Ishikawa (cell line): ENCODE data around the gene GZF1.

Experiments
- CEBPB ChIP-seq: IDR thresholded peaks from 2 replicates; pipeline ENCODE4 v1.6.1; 2012
- CREB1 ChIP-seq: IDR thresholded peaks from 2 replicates; pipeline ENCODE4 v1.6.1; 2012; ENCODE audit warnings: low read depth
- EGR1 ChIP-seq: IDR thresholded peaks from 2 replicates; pipeline ENCODE4 v1.6.1; 2012
- EP300 ChIP-seq: IDR thresholded peaks from 2 replicates; pipeline ENCODE4 v1.6.1; 2012; ENCODE audit warnings: borderline replicate concordance
- FOXM1 ChIP-seq: IDR thresholded peaks from 2 replicates; pipeline ENCODE4 v1.6.1; 2012; ENCODE audit warnings: low read depth, borderline replicate concordance
- MAX ChIP-seq: IDR thresholded peaks from 2 replicates; pipeline ENCODE4 v1.6.1; 2012
- NFIC ChIP-seq: IDR thresholded peaks from 2 replicates; pipeline ENCODE4 v1.6.1; 2012
- RAD21 ChIP-seq: IDR thresholded peaks from 2 replicates; pipeline ENCODE4 v1.6.1; 2012; ENCODE audit warnings: low read depth
- REST ChIP-seq: IDR thresholded peaks from 2 replicates; pipeline ENCODE4 v1.6.1; 2012; ENCODE audit warnings: low read depth, mild to moderate bottlenecking
- TAF1 ChIP-seq: IDR thresholded peaks from 2 replicates; pipeline ENCODE4 v1.6.1; 2012; ENCODE audit warnings: low read depth, mild to moderate bottlenecking
- TCF12 ChIP-seq: IDR thresholded peaks from 2 replicates; pipeline ENCODE4 v1.6.1; 2012; ENCODE audit warnings: low read depth
- TEAD4 ChIP-seq: IDR thresholded peaks from 2 replicates; pipeline ENCODE4 v1.6.1; 2012
- USF1 ChIP-seq: IDR thresholded peaks from 2 replicates; pipeline ENCODE4 v1.6.1; 2012
- YY1 ChIP-seq: IDR thresholded peaks from 2 replicates; pipeline ENCODE4 v1.6.1; 2012; ENCODE audit warnings: low read depth
- ZBTB7A ChIP-seq: IDR thresholded peaks from 2 replicates; pipeline ENCODE4 v1.6.1; 2012; ENCODE audit warnings: low read depth

The GZF1 gene

GRCh38 chr20:23397961-23398360, 36.0 kb downstream of the GZF1 start:
- TF ChIP-seq CEBPB, result no peak
- no peak for TF ChIP-seq TEAD4
- TF ChIP-seq RAD21, result no peak
- no peak for TF ChIP-seq MAX
- no peak for TF ChIP-seq CREB1
- TF ChIP-seq YY1, result no peak
- TF ChIP-seq EP300, result no peak
- TF ChIP-seq USF1, result no peak
- TF ChIP-seq ZBTB7A, result no peak

GRCh38 chr20:23399568-23400241, 37.7 kb downstream of the GZF1 start:
- TF ChIP-seq NFIC (no peak), TEAD4 (no peak), CEBPB (no peak), REST (no peak), EP300 (no peak), EGR1 (no peak), TCF12 (no peak), MAX (no peak)

GRCh38 chr20:23401051-23401450, 39.1 kb downstream of the GZF1 start:
- TF ChIP-seq TAF1 (no peak), CEBPB (no peak), EGR1 (no peak), CREB1 (no peak), YY1 (no peak), REST (no peak), ZBTB7A (no peak), FOXM1 (no peak), TEAD4 (no peak), MAX (no peak), NFIC (no peak), RAD21 (no peak), USF1 (no peak)

GRCh38 chr20:23403751-23404150, 41.8 kb downstream of the GZF1 start:
- TF ChIP-seq FOXM1 (no peak), TCF12 (no peak), YY1 (no peak), RAD21 (no peak), ZBTB7A (no peak), CEBPB (no peak), CREB1 (no peak), TAF1 (no peak), TEAD4 (no peak), EP300 (no peak), EGR1 (no peak), USF1 (no peak), NFIC (no peak), MAX (no peak), REST (no peak)
